ENCODE results near the gene CROT. TPM values are rescaled to one million over a fixed set of nuclear protein-coding genes. Genes with fewer than 3 reads are reported as not detected.
"Not testable (repeated sequence)": the region's sequence is repeated elsewhere in the genome, so short reads cannot be mapped to it uniquely, and the experiment has no call there.

Gene CROT
- total and polyA plus RNA-seq, 5 donors from 2014 or later: 5.8 to 12.4 (median 6.7) TPM

DNA sequence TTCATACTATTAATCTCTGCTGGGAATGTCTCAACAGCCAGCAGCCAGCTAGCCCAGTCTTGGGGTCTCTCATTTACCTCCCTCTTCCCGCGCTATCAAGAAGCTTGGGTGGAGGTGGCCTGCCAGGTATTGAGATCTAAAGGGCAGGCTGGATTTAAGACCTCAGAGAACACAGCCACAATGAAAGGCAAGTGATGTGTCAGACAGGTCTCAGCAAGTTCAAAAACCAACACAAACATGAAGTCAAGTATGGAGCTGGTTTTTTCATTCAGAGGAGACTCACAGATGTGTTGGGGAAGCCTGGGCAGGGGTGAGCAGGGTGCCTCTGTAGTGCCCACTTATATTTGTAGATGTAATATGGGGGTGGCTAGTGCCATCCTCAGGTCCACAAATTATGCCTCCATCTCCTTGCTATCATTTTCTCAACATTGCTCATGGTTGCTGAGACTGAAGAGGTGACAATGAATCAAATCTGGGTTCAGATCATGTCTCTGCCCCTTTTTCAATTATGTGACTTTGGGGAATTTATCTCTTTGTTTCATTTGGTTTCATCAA, 27.7 kb upstream of the CROT start:
- Histone ChIP-seq H3K4me1 (ENCODE audit: control insufficient read depth, insufficient read depth, low read length, poor library complexity, severe bottlenecking) (peaks cover 4% of the 10 kb centered on the region), H3K4me3 (ENCODE audit: low read depth, low read length) (no peak overlapping the region), H3K9me3 (ENCODE audit: control insufficient read depth in 2 of 2, low read length in 2 of 2) (no peaks in the 10 kb centered on the region), H3K27me3 (ENCODE audit: control insufficient read depth, insufficient read depth, low read length) (no peaks in the 10 kb centered on the region), H3K36me3 (ENCODE audit: control insufficient read depth, insufficient read depth, low read length) (no peaks in the 10 kb centered on the region), H3K27ac (ENCODE audit: insufficient read depth, low read length, poor library complexity, severe bottlenecking) (no peak overlapping the region)
- H3K9me3 Mint-ChIP-seq: peaks cover 0 to 5% (median 0%) of the 10 kb centered on the region in 7 donors
- H3K27me3 Mint-ChIP-seq: no peaks in the 10 kb centered on the region
- ATAC-seq (ENCODE audit: low read depth in 2 of 2): no peak
- H3K4me3 Mint-ChIP-seq: no peak overlapping the region
- peaks cover 0 to 19% (median 0%) of the 10 kb centered on the region in 4 donors for H3K4me1 Mint-ChIP-seq
- no peaks in the 10 kb centered on the region for H3K36me3 Mint-ChIP-seq
- H3K27ac Mint-ChIP-seq: no peak overlapping the region
- DNase-seq: no peak

DNA sequence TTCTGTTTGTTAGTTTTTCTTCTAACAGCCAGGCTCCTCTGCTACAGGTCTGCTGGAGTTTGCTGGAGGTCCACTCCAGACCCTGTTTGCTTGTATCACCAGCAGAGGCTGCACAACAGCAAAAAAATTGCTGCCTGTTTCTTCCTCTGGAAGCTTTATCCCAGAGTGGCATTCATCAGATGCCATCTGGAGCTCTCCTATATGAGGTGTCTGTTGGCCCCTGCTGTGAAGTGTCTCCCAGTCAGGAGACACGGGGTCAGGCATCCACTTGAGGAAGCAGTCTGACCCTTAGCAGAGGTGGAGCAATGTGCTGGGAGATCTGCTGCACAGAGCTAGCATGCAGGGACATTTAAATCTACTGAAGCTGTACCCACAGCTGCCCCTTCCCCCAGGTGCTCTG, 26.7 kb upstream of the CROT start:
- no peaks in the 10 kb centered on the region for H3K27me3 ChIP-seq (ENCODE audit: control insufficient read depth, insufficient read depth, low read length)
- no peaks in the 10 kb centered on the region for H3K9me3 ChIP-seq (ENCODE audit: control insufficient read depth in 2 of 2, low read length in 2 of 2)
- DNase-seq (no peak), ATAC-seq (ENCODE audit: low read depth in 2 of 2) (no peak)
- peaks cover 0 to 5% (median 0%) of the 10 kb centered on the region in 7 donors for H3K9me3 Mint-ChIP-seq
- H3K4me1 Mint-ChIP-seq: peaks cover 0 to 19% (median 0%) of the 10 kb centered on the region in 4 donors
- H3K4me1 ChIP-seq (ENCODE audit: control insufficient read depth, insufficient read depth, low read length, poor library complexity, severe bottlenecking): peaks cover 4% of the 10 kb centered on the region
- no peak overlapping the region for H3K27ac ChIP-seq (ENCODE audit: insufficient read depth, low read length, poor library complexity, severe bottlenecking)
- H3K36me3 ChIP-seq (ENCODE audit: control insufficient read depth, insufficient read depth, low read length): peaks cover 2% of the 10 kb centered on the region
- peak overlapping the region; percentile 11 for H3K4me3 ChIP-seq (ENCODE audit: low read depth, low read length)
- H3K4me3 Mint-ChIP-seq: peak overlapping the region in 2 of 4 donors; percentile 19 to 67
- H3K27me3 Mint-ChIP-seq: no peaks in the 10 kb centered on the region
- H3K36me3 Mint-ChIP-seq: peaks cover 3% of the 10 kb centered on the region
- peak overlapping the region; percentile 47 to 80 (median 78) for H3K27ac Mint-ChIP-seq

DNA sequence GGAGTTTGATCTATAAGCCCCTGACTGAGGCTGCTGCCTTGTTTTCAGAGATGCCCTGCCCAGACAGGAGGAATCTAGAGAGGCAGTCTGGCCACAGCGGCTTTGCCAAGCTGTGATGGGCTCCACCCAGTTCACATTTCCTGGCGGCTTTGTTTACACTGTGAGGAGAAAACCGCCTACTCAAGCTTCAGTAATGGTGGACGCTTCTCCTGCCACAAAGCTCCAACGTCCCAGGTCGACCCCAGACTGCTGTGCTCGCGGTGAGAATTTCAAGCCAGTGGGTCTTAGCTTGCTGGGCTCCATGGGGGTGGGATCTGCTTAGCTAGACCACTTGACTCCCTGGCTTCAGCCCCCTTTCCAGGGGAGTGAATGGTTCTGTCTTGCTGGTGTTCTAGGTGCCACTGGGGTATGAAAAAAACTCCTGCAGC, 26.3 kb upstream of the CROT start:
- not testable (repeated sequence) for H3K36me3 Mint-ChIP-seq; H3K9me3 ChIP-seq (ENCODE audit: control insufficient read depth in 2 of 2, low read length in 2 of 2); H3K27me3 Mint-ChIP-seq; H3K36me3 ChIP-seq (ENCODE audit: control insufficient read depth, insufficient read depth, low read length); H3K27me3 ChIP-seq (ENCODE audit: control insufficient read depth, insufficient read depth, low read length); H3K4me1 ChIP-seq (ENCODE audit: control insufficient read depth, insufficient read depth, low read length, poor library complexity, severe bottlenecking); H3K27ac ChIP-seq (ENCODE audit: insufficient read depth, low read length, poor library complexity, severe bottlenecking); H3K9me3 Mint-ChIP-seq
- DNase-seq (peak in 1 of 3 donors; percentile 20), ATAC-seq (ENCODE audit: low read depth in 2 of 2) (peak in 1 of 2 donors; percentile 52)
- H3K4me1 Mint-ChIP-seq: peaks cover 0 to 19% (median 0%) of the 10 kb centered on the region in 4 donors
- H3K27ac Mint-ChIP-seq: peak overlapping the region; percentile 47 to 80 (median 78)
- peak overlapping the region; percentile 13 for H3K4me3 ChIP-seq (ENCODE audit: low read depth, low read length)
- peak overlapping the region; percentile 24 to 67 (median 49) for H3K4me3 Mint-ChIP-seq

DNA sequence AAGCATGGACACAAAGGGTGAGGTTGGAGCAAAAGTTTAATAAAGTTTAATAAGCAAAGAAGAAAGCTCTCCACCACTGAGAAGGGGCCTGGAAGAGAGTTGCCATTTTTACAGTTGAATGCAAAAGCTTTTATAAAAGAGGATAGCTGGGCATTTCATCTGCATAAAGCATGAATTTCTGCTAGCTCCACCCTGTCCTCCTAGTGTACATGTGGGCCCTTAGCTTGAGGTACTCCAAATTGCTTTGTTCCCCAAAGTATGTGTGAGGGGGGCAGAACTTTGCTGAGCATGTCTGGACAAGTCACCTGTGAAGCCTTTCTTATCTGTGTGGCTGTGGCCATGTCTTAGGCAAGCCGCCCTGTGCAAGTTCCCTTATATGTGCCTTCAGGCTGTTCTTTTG, 22.6 kb upstream of the CROT start:
- DNase-seq (no peak), ATAC-seq (ENCODE audit: low read depth in 2 of 2) (no peak)
- H3K9me3 ChIP-seq (ENCODE audit: control insufficient read depth in 2 of 2, low read length in 2 of 2): peaks cover 7 to 15% of the 10 kb centered on the region in 2 experiments
- peaks cover 4% of the 10 kb centered on the region for H3K4me1 ChIP-seq (ENCODE audit: control insufficient read depth, insufficient read depth, low read length, poor library complexity, severe bottlenecking)
- H3K27ac ChIP-seq (ENCODE audit: insufficient read depth, low read length, poor library complexity, severe bottlenecking): no peak overlapping the region
- Mint-ChIP-seq H3K27ac (no peak overlapping the region), H3K4me1 (peaks cover 0 to 13% (median 1%) of the 10 kb centered on the region in 4 donors), H3K9me3 (peaks cover 0 to 17% (median 6%) of the 10 kb centered on the region in 7 donors), H3K27me3 (no peaks in the 10 kb centered on the region), H3K4me3 (no peak overlapping the region), H3K36me3 (peaks cover 20% of the 10 kb centered on the region)
- H3K27me3 ChIP-seq (ENCODE audit: control insufficient read depth, insufficient read depth, low read length): no peaks in the 10 kb centered on the region
- no peak overlapping the region for H3K4me3 ChIP-seq (ENCODE audit: low read depth, low read length)
- peaks cover 2% of the 10 kb centered on the region for H3K36me3 ChIP-seq (ENCODE audit: control insufficient read depth, insufficient read depth, low read length)

DNA sequence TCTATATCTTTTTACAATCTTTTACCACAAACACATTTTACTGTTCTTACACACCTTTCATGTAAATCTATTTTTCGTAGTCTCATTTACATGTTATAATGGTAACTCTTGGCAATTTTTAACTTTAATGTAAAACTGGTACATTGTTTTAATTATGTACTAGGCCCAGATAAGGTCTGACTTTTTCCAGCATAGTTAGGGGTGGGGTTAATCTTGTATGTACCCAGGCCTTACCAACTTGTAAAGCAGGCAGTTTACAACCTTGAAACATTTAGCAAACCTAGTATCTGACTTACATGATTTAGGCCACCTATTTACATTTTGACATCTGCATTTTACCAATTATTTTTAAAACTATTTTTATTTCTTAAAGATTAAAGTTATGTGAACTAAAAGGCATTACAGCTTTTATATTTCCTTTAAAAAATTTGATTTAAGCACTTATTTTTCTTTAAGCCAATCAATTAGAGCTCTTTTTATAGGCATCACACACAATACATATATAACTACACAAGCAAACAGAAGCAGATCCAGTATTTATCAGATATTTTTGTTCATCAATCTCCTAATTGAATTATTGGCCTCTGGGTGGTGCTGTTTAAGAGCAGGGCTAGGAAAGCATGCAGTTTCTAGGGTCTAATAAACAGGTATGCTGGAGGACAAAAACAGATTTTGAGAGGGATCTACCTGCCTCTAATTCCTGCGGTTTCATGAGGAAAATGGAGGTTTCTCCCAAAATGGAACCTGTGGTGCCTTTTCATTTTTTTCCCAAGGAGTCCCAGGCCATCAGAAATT, 19.7 kb upstream of the CROT start:
- no peak for ATAC-seq (ENCODE audit: low read depth in 2 of 2)
- H3K4me3 ChIP-seq (ENCODE audit: low read depth, low read length): no peak overlapping the region
- H3K9me3 ChIP-seq (ENCODE audit: control insufficient read depth in 2 of 2, low read length in 2 of 2): peaks cover 20 to 38% of the 10 kb centered on the region in 2 experiments
- no peak overlapping the region for H3K27ac Mint-ChIP-seq
- H3K4me1 ChIP-seq (ENCODE audit: control insufficient read depth, insufficient read depth, low read length, poor library complexity, severe bottlenecking): no peaks in the 10 kb centered on the region
- peaks cover 0 to 41% (median 12%) of the 10 kb centered on the region in 7 donors for H3K9me3 Mint-ChIP-seq
- H3K27me3 Mint-ChIP-seq: no peaks in the 10 kb centered on the region
- H3K4me1 Mint-ChIP-seq: peaks cover 0 to 3% (median 0%) of the 10 kb centered on the region in 4 donors
- peaks cover 35% of the 10 kb centered on the region for H3K36me3 Mint-ChIP-seq
- H3K27me3 ChIP-seq (ENCODE audit: control insufficient read depth, insufficient read depth, low read length): no peaks in the 10 kb centered on the region
- DNase-seq: no peak
- no peak overlapping the region for H3K4me3 Mint-ChIP-seq
- H3K36me3 ChIP-seq (ENCODE audit: control insufficient read depth, insufficient read depth, low read length): peaks cover 11% of the 10 kb centered on the region
- no peak overlapping the region for H3K27ac ChIP-seq (ENCODE audit: insufficient read depth, low read length, poor library complexity, severe bottlenecking)

DNA sequence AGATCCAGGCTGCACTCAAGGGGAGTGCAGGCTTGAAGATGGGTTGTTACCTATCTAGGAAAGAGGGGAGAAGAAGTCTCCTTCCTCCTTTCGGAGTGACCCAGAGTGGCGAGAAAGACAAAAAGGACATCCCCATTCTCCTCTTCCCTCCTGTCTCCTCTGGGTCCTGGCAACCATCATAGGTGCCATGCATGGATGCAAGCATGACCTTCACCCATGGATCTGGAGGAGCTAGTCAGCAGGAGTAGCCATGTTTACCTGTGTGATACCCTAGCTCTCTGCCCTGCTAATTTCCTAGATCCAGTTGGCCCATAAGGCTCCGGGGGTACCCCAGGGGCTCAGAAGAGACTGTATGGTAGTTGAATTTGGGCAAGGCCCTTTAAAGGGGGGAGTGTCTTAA, 17.2 kb upstream of the CROT start:
- Histone ChIP-seq H3K4me3 (ENCODE audit: low read depth, low read length) (no peak overlapping the region), H3K36me3 (ENCODE audit: control insufficient read depth, insufficient read depth, low read length) (peaks cover 10% of the 10 kb centered on the region), H3K27ac (ENCODE audit: insufficient read depth, low read length, poor library complexity, severe bottlenecking) (no peak overlapping the region), H3K27me3 (ENCODE audit: control insufficient read depth, insufficient read depth, low read length) (no peaks in the 10 kb centered on the region), H3K9me3 (ENCODE audit: control insufficient read depth in 2 of 2, low read length in 2 of 2) (peaks cover 20 to 38% of the 10 kb centered on the region in 2 experiments), H3K4me1 (ENCODE audit: control insufficient read depth, insufficient read depth, low read length, poor library complexity, severe bottlenecking) (no peaks in the 10 kb centered on the region)
- ATAC-seq (ENCODE audit: low read depth in 2 of 2) (no peak), DNase-seq (peak in 1 of 3 donors; percentile 33)
- H3K27ac Mint-ChIP-seq: no peak overlapping the region
- no peaks in the 10 kb centered on the region for H3K27me3 Mint-ChIP-seq
- H3K4me1 Mint-ChIP-seq: peaks cover 0 to 3% (median 0%) of the 10 kb centered on the region in 4 donors
- peaks cover 0 to 37% (median 12%) of the 10 kb centered on the region in 7 donors for H3K9me3 Mint-ChIP-seq
- peaks cover 41% of the 10 kb centered on the region for H3K36me3 Mint-ChIP-seq
- H3K4me3 Mint-ChIP-seq: no peak overlapping the region

DNA sequence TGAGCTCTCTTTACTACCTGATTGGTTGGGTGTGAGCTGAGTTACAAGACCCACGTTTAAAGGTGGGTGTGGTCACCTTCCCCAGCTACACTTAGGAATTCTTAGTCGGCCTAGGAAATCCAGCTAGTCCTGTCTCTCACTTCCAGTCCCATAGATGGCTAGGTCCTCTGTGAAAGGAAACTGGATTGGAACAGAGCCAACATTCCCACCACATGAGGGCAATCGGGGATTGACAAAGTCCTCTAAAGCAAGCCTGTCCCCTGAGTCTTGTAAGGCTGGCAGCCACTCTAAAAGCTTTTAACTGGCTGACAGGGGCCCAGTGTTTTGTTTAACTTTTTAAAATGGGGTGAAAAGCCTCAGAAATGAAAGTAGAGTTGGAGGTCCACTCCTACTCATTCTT, 15.1 kb upstream of the CROT start:
- no peaks in the 10 kb centered on the region for H3K27me3 Mint-ChIP-seq
- ATAC-seq (ENCODE audit: low read depth in 2 of 2) (no peak), DNase-seq (no peak)
- H3K4me3 ChIP-seq (ENCODE audit: low read depth, low read length): no peak overlapping the region
- peaks cover 9% of the 10 kb centered on the region for H3K36me3 ChIP-seq (ENCODE audit: control insufficient read depth, insufficient read depth, low read length)
- H3K4me1 ChIP-seq (ENCODE audit: control insufficient read depth, insufficient read depth, low read length, poor library complexity, severe bottlenecking): no peaks in the 10 kb centered on the region
- no peak overlapping the region for H3K27ac ChIP-seq (ENCODE audit: insufficient read depth, low read length, poor library complexity, severe bottlenecking)
- peaks cover 2 to 37% (median 15%) of the 10 kb centered on the region in 7 donors for H3K9me3 Mint-ChIP-seq
- H3K9me3 ChIP-seq (ENCODE audit: control insufficient read depth in 2 of 2, low read length in 2 of 2): peaks cover 20 to 38% of the 10 kb centered on the region in 2 experiments
- H3K27me3 ChIP-seq (ENCODE audit: control insufficient read depth, insufficient read depth, low read length): no peaks in the 10 kb centered on the region
- H3K27ac Mint-ChIP-seq: no peak overlapping the region
- no peak overlapping the region for H3K4me3 Mint-ChIP-seq
- peaks cover 0 to 3% (median 0%) of the 10 kb centered on the region in 4 donors for H3K4me1 Mint-ChIP-seq
- H3K36me3 Mint-ChIP-seq: peaks cover 53% of the 10 kb centered on the region

Data from CD4-positive, CD25-positive, alpha-beta regulatory T cell (primary cell).